GM21360 (cell line): ENCODE measurements around the gene FSTL1.

Experiments used
- ATAC-seq: cut with Tn5 transposase; IDR thresholded peaks from one replicate; pipeline ENCODE4 v1.9.1; 2021; ENCODE audit warnings: mild to moderate bottlenecking, moderate library complexity; ENCODE audit not compliant: unreplicated experiment

FSTL1 gene

GRCh38 chr3:120450600-120451271, at the start of gene FSTL1:
Gene FSTL1, minus strand, starts transcription at chr3:120450992. Its CDS starts 246 bp downstream, at chr3:120450746.
- no peak for ATAC-seq

GRCh38 chr3:120498556-120499346, 48.0 kb upstream of the FSTL1 start:
- no peak for ATAC-seq

GRCh38 chr3:120497818-120498217, 47.0 kb upstream of the FSTL1 start:
- ATAC-seq: no peak

GRCh38 chr3:120497336-120497735, 46.5 kb upstream of the FSTL1 start:
- ATAC-seq: no peak

GRCh38 chr3:120496278-120497002, 45.6 kb upstream of the FSTL1 start:
- ATAC-seq: no peak

- no peak for ATAC-seq
Measured at GRCh38 chr3:120495809-120496208, 45.0 kb upstream of the FSTL1 start.

GRCh38 chr3:120492103-120492502, 41.3 kb upstream of the FSTL1 start:
- ATAC-seq: no peak

GRCh38 chr3:120489421-120489820, 38.6 kb upstream of the FSTL1 start:
- no peak for ATAC-seq

- ATAC-seq: no peak
Measured at GRCh38 chr3:120488296-120488695, 37.5 kb upstream of the FSTL1 start.

- ATAC-seq: no peak
Measured at GRCh38 chr3:120487191-120487650, 36.4 kb upstream of the FSTL1 start.

- no peak for ATAC-seq
Measured at GRCh38 chr3:120481081-120481480, 30.3 kb upstream of the FSTL1 start.

- no peak for ATAC-seq
Measured at GRCh38 chr3:120477781-120478180, 27.0 kb upstream of the FSTL1 start.

- ATAC-seq: no peak
Measured at GRCh38 chr3:120475722-120476377, 25.1 kb upstream of the FSTL1 start.

GRCh38 chr3:120473896-120474675, 23.3 kb upstream of the FSTL1 start:
- no peak for ATAC-seq

- no peak for ATAC-seq
Measured at GRCh38 chr3:120473389-120473788, 22.6 kb upstream of the FSTL1 start.

GRCh38 chr3:120472121-120472844, 21.5 kb upstream of the FSTL1 start:
- ATAC-seq: no peak

GRCh38 chr3:120471643-120472042, 20.9 kb upstream of the FSTL1 start:
- no peak for ATAC-seq

GRCh38 chr3:120470870-120471269, 20.1 kb upstream of the FSTL1 start:
- ATAC-seq: no peak

GRCh38 chr3:120469882-120470301, 19.1 kb upstream of the FSTL1 start:
- no peak for ATAC-seq

- no peak for ATAC-seq
Measured at GRCh38 chr3:120469440-120469839, 18.6 kb upstream of the FSTL1 start.
